Dedifferentiated amniotic fluid mesenchymal stem cell (primary cell): Measurements from ENCODE around the gene PDZRN4.
"Not testable (repeated sequence)": the region's sequence is repeated elsewhere in the genome, so short reads cannot be mapped to it uniquely, and the experiment has no call there.

Source experiments
- DNase-seq: peaks from one replicate; pipeline ENCODE4 v3.0.0-alpha.2; 2016; ENCODE audit errors: extremely low spot score

Gene PDZRN4

GRCh38 chr12:41563051-41563450 is 374.9 kb downstream of the PDZRN4 start:
- DNase-seq, result no peak

GRCh38 chr12:41564816-41565215 is 376.7 kb downstream of the PDZRN4 start:
- DNase-seq, result no peak

GRCh38 chr12:41566703-41567102 is 378.6 kb downstream of the PDZRN4 start:
- no peak for DNase-seq

GRCh38 chr12:41573445-41573844 is 385.3 kb downstream of the PDZRN4 start:
- DNase-seq, result no peak

GRCh38 chr12:41576925-41577324 is 388.8 kb downstream of the PDZRN4 start:
- no peak for DNase-seq

GRCh38 chr12:41577995-41578394 is 389.9 kb downstream of the PDZRN4 start:
- no peak for DNase-seq

GRCh38 chr12:41585784-41586183 is 397.7 kb downstream of the PDZRN4 start:
- no peak for DNase-seq

- no peak for DNase-seq
Observed at GRCh38 chr12:41587574-41587973, 399.5 kb downstream of the PDZRN4 start.

GRCh38 chr12:41589878-41590277 is 401.8 kb downstream of the PDZRN4 start:
- DNase-seq, result no peak

GRCh38 chr12:41596190-41596589 is 408.1 kb downstream of the PDZRN4 start:
- DNase-seq, result no peak

- DNase-seq, result no peak
Observed at GRCh38 chr12:41604830-41605229, 416.7 kb downstream of the PDZRN4 start.

GRCh38 chr12:41605545-41606305 is 417.6 kb downstream of the PDZRN4 start:
- no peak for DNase-seq

GRCh38 chr12:41606468-41607445 is 418.6 kb downstream of the PDZRN4 start:
- DNase-seq, result no peak

- no peak for DNase-seq
Observed at GRCh38 chr12:41612892-41613557, 424.9 kb downstream of the PDZRN4 start.

- DNase-seq, result not testable (repeated sequence)
Observed at GRCh38 chr12:41615174-41615573, 427.1 kb downstream of the PDZRN4 start.

- DNase-seq, result no peak
Observed at GRCh38 chr12:41619705-41620104, 431.6 kb downstream of the PDZRN4 start.

GRCh38 chr12:41621291-41621690 is 433.2 kb downstream of the PDZRN4 start:
- DNase-seq, result no peak
